ENCODE measurements around the gene COLEC12.

The COLEC12 gene

DNA sequence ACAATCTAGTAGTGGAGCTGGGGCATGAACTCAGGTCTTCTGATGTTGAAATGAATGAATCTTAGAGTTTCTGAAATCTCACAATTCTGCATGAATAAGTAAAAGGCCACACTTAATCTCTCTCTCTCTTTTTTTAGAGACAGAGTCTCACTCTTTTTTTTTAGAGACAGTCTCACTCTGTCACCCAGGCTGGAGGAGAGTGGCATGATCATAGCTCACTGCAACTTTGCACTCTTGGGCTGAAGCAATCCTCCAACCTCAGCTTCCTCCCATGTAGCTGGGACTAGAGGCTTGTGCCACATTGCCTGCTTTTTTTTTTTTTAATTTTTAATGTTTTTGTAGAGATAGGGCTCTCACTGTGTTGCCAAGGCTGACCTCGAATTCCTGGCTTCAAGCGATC is 163.8 kb downstream of the COLEC12 start:
- H3K4me3 ChIP-seq (ENCODE audit: low read depth, low read length), result no peak overlapping the region
- no peak for TF ChIP-seq CTCF (IDR thresholded peaks at IDR 0.05; ENCODE audit: low read depth, low read length, missing control alignments)
- no peak for DNase-seq (ENCODE audit: low read depth)

DNA sequence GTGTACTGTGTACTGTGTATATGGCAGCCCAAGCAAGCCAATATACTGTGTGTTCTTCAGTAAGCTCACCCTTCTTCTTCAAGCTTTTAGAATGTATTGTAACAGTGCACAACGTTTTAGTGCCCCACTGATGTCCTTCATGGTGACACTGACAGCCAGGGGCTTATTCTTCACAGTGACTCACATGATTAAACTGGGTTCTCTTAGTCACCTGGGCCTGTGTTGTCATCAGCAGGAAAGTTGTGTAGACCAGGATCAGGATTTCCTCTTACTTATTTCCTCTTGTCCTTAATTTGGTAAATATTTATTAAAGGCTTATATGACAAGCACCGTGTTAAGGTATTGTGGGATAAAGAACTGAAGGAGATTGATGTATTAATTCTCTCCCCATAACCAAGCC is 164.8 kb downstream of the COLEC12 start:
- no peak overlapping the region for H3K4me3 ChIP-seq (ENCODE audit: low read depth, low read length)
- TF ChIP-seq CTCF (IDR thresholded peaks at IDR 0.05; ENCODE audit: low read depth, low read length, missing control alignments), result no peak
- DNase-seq (ENCODE audit: low read depth), result no peak

DNA sequence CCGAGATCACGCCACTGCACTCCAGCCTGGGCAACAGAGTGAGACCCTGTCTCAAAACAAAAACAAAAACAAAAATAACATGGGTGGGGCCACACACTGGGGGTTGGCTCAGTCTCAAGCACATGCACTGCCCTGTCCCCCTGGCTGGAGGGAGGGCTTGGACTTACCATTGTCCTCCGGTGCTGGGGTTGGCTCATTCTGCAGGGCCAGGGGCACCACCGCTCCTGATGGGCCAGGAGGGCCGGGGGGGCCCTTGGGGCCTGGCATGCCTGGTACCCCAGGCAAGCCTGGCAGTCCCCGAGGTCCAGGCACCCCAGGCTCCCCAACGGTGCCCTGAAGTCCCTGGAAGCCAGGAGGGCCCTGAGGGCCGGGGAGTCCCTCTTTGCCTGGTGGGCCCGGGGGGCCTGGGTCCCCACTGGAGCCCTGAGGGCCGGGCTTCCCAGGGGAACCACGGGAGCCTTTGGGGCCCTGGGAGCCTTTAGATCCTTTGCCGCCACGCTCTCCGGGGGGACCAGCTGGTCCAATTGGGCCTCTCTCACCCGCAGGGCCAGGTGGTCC is 165.8 kb downstream of the COLEC12 start:
- no peak for DNase-seq (ENCODE audit: low read depth)
- TF ChIP-seq CTCF (IDR thresholded peaks at IDR 0.05; ENCODE audit: low read depth, low read length, missing control alignments), result no peak

DNA sequence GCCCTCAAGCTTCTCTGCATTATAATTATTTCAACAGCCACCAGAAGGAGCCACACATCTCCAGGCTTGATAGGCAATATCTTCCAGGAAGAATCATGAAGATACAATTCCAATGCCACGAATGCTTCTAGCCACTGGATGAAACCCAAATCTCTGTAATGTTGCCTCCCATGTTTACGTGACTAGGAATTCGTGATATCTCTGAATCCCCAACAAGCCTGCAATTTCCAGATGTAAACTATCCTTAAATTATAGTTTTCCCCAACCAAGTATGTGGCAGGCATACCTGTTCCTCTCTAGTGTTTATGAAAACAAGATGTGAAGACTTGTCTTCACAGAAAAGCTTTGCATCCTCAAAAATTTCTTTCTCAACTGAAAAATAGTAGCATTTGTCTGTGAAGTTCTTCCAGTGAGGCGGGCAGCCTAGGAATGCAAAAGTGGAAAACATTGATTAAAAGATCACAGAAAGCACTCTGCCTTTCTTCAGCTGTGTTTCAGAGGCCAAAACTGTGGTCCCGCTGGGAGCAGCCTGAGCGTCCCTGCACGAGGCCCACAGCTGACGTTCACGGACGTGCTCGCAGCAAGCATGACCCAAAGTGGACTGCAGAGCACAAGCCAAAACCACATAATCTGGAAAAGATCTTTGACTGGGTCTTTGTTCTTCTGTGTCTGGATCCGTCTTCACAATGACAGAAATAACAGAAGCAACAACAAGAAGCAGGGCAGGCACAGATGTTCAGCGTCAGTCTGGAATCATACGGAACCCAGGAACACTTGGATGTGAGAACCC is 167.6 kb downstream of the COLEC12 start:
- no peak overlapping the region for H3K4me3 ChIP-seq (ENCODE audit: low read depth, low read length)
- TF ChIP-seq CTCF (IDR thresholded peaks at IDR 0.05; ENCODE audit: low read depth, low read length, missing control alignments), result no peak
- no peak for DNase-seq (ENCODE audit: low read depth)

More for the DNA sequence above, 165.8 kb downstream of the COLEC12 start:
- no peak overlapping the region for H3K4me3 ChIP-seq (ENCODE audit: low read depth, low read length)

DNA sequence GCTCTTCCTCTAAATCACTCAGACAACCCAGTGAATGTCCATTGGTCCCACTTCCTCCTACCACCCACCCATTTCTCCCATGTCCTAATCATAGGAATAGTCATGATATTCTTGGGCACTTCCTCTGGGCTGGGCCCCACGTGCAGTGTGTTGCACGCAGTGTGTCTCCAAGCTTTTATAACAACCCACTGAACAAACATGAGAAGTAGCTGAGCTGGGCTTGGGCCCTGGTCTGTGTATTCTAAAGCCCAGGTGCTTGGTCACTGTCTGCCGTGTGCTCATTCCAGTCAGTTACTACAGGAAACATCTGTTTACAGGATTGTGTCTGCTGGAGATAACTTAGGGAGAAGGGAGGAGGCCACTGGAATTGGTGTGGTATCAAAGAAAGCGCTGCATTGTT is 168.5 kb downstream of the COLEC12 start:
- DNase-seq (ENCODE audit: low read depth), result no peak
- TF ChIP-seq CTCF (IDR thresholded peaks at IDR 0.05; ENCODE audit: low read depth, low read length, missing control alignments), result no peak
- H3K4me3 ChIP-seq (ENCODE audit: low read depth, low read length), result no peak overlapping the region

DNA sequence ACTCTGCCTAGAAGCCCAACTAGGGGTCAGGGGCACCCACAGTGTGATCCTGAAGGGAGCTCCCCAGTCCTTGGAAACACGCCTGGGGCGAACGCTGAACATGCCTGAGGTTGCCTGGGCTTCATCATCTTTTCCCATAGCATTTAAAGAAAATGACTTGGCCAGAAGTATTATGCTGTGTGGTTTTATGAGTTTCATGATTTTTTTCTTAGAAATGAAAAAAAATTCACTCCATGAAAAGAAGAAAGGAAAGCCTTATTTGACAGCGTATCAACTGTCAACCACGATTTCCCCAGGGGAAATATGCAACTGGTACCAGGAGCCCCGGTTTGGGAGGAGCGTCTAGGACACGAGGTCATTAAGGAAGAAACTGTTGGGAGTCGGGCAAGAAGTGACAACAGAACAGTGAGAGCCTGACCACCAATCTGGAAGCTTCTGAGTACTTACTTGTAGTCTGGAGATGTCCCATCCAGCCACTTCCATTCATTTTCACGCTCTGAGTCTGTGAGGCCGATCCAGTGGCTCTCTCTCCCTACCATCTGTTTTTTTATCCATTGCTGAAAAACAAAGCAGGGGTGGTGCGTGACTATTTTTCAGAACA is 169.2 kb downstream of the COLEC12 start:
- DNase-seq (ENCODE audit: low read depth), result no peak
- no peak overlapping the region for H3K4me3 ChIP-seq (ENCODE audit: low read depth, low read length)
- TF ChIP-seq CTCF (IDR thresholded peaks at IDR 0.05; ENCODE audit: low read depth, low read length, missing control alignments), result no peak

All from GM12864 (cell line).